ENCODE measurements around the gene TAS2R1. TPM values are rescaled to one million over a fixed set of nuclear protein-coding genes. Genes with fewer than 3 reads are reported as not detected.

Gene TAS2R1
- total RNA-seq, 1 donor from 2014 or later: not detected

GRCh38 chr5:9589049-9589835 lies 40.9 kb downstream of the TAS2R1 start:
- H3K27ac Mint-ChIP-seq: no peak overlapping the region
- no peaks in the 10 kb centered on the region for H3K9me3 Mint-ChIP-seq
- H3K36me3 Mint-ChIP-seq: no peaks in the 10 kb centered on the region
- H3K4me3 Mint-ChIP-seq: no peak overlapping the region
- H3K4me1 Mint-ChIP-seq (ENCODE audit: unreplicated experiment): peaks cover 7% of the 10 kb centered on the region
- no peaks in the 10 kb centered on the region for H3K27me3 Mint-ChIP-seq
- DNase-seq (ENCODE audit: extremely low spot score, unreplicated experiment): no peak
- TF ChIP-seq CTCF (conservative IDR thresholded peaks at IDR 0.05): no peak

DNA sequence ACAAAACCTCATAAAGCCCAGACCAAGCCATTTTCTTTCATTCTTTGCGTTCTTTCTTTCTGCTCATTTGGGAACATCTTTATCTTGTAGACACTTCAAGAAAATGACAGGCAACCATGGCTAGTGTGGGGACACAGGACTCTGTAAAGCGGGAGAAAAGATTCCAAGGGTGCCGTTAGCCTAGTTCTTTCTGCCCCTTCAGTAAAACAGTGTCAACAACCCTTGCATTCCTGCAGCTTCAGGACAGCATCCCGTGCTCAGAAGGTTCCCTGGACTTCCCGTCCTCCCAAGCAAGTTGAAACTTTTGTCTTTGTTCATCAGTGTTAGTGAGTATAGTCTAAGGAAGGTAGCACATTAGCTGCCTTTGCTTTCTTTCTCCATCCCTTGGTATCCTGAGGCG lies 41.9 kb downstream of the TAS2R1 start:
- DNase-seq (ENCODE audit: extremely low spot score, unreplicated experiment): no peak
- Mint-ChIP-seq H3K27me3 (no peaks in the 10 kb centered on the region), H3K4me3 (no peak overlapping the region), H3K4me1 (ENCODE audit: unreplicated experiment) (peaks cover 6% of the 10 kb centered on the region), H3K27ac (no peak overlapping the region), H3K36me3 (no peaks in the 10 kb centered on the region), H3K9me3 (no peaks in the 10 kb centered on the region)
- TF ChIP-seq CTCF (conservative IDR thresholded peaks at IDR 0.05): no peak

DNA sequence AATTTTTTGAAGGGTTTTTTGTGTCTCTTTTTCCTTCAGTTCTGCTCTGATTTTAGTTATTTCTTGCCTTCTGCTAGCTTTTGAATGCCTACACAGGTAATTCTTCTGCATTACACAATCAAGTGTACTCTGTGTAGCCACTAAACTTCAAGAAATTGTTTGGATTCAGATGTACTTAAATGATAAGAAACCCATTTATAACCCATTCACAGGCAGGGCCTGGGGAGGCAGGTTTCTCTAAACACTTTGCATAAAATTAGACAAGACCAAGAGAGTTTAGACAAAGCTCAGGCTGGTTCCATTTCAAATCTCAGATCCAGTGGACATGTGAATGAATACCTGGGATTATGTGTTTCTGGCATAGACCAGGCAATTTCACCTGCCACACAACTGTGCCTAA lies 43.0 kb downstream of the TAS2R1 start:
- TF ChIP-seq CTCF (conservative IDR thresholded peaks at IDR 0.05): no peak
- peaks cover 8% of the 10 kb centered on the region for H3K4me1 Mint-ChIP-seq (ENCODE audit: unreplicated experiment)
- H3K27ac Mint-ChIP-seq: no peak overlapping the region
- no peaks in the 10 kb centered on the region for H3K27me3 Mint-ChIP-seq
- H3K4me3 Mint-ChIP-seq: no peak overlapping the region
- no peaks in the 10 kb centered on the region for H3K9me3 Mint-ChIP-seq
- DNase-seq (ENCODE audit: extremely low spot score, unreplicated experiment): no peak
- H3K36me3 Mint-ChIP-seq: no peaks in the 10 kb centered on the region

DNA sequence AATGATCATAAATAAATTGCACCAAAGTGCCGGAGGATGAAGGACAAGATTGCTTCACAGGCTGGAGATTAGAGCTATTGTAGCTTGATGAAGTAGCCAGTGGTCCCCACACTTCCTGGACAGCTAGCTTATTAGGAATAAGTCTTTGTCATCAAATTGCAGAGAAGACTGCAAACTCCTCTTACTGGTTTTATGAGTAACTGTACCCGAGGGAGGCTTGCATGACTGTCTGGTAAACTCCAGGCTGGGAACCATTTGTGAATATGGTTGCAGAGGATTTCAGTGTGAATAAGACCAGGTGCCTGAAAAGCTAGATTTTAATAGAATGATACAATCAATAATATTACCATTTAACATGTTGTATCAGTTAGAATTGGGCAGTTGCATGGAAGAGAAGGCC lies 47.7 kb downstream of the TAS2R1 start:
- no peak for DNase-seq (ENCODE audit: extremely low spot score, unreplicated experiment)
- TF ChIP-seq CTCF (conservative IDR thresholded peaks at IDR 0.05): no peak
- H3K9me3 Mint-ChIP-seq: no peaks in the 10 kb centered on the region
- H3K27ac Mint-ChIP-seq: no peak overlapping the region
- H3K36me3 Mint-ChIP-seq: no peaks in the 10 kb centered on the region
- peaks cover 6% of the 10 kb centered on the region for H3K4me1 Mint-ChIP-seq (ENCODE audit: unreplicated experiment)
- H3K27me3 Mint-ChIP-seq: no peaks in the 10 kb centered on the region
- H3K4me3 Mint-ChIP-seq: no peak overlapping the region

Other genes with a start within 250 kb of the TAS2R1 start
- 24.2 and 92.9 TPM in 2 replicates for gene SEMA5A, start 84.3 kb downstream of the TAS2R1 start, total RNA-seq (ENCODE audit: low replicate concordance)

Measured in type B pancreatic cell (in vitro differentiated cells).